MM.1S (cell line): ENCODE results near the gene CIRBP.

Source experiments
- EZH2 ChIP-seq: fragments of 300-600 bp; sonication (generic); optimal IDR thresholded peaks from 2 replicates; pipeline ENCODE3; 2017; ENCODE audit warnings: low read depth, mild to moderate bottlenecking, antibody characterized with exemption, low read length, mixed read lengths
- EZH2phosphoT487 ChIP-seq: fragments of 300-600 bp; sonication (generic); IDR thresholded peaks from 2 replicates; pipeline ENCODE4 v1.6.1; 2018; ENCODE audit warnings: antibody characterized with exemption, low read length
- TF ChIP-seq, protein P1 (sequence below): fragments of 300-600 bp; sonication (generic); IDR thresholded peaks from 2 replicates; pipeline ENCODE4 v1.5.1; 2016; ENCODE audit warnings: antibody characterized with exemption, low read length, mixed read lengths

DNA sequence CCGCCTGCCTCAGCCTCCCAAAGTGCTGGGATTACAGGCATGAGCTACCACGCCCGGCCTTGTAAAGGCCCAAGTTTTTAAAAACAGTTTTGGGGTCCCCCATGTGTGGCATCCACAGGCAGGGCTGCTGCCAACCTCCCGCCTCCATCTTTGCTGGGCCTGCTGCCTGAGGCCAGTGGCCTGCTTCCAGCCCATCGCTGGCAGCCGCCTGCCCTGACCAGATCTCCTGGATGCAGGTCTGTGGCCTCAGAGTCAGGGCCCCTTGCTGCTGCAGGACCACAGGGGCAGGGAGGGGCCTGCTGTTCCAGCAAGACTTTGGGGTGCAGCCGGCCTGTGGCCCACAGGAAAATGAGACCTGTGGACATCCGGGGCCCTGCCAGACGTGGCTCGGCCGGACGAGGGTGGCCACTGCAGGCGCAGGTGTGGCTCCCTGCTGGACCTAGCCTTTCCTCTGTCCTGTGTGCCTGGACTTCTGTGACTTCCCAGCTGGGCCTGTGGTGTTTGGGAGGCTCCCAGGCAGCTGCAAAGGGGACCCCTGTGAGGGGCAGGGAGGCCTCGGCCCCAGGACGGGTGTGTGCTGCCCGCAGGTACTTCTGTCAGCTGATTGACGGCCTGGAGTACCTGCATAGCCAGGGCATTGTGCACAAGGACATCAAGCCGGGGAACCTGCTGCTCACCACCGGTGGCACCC lies 49.2 kb upstream of the CIRBP start:
- TF ChIP-seq, protein P1, sequence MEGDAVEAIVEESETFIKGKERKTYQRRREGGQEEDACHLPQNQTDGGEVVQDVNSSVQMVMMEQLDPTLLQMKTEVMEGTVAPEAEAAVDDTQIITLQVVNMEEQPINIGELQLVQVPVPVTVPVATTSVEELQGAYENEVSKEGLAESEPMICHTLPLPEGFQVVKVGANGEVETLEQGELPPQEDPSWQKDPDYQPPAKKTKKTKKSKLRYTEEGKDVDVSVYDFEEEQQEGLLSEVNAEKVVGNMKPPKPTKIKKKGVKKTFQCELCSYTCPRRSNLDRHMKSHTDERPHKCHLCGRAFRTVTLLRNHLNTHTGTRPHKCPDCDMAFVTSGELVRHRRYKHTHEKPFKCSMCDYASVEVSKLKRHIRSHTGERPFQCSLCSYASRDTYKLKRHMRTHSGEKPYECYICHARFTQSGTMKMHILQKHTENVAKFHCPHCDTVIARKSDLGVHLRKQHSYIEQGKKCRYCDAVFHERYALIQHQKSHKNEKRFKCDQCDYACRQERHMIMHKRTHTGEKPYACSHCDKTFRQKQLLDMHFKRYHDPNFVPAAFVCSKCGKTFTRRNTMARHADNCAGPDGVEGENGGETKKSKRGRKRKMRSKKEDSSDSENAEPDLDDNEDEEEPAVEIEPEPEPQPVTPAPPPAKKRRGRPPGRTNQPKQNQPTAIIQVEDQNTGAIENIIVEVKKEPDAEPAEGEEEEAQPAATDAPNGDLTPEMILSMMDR, result no peak
- TF ChIP-seq EZH2phosphoT487 (no peak), EZH2 (no peak)
